Measurements from ENCODE around the gene C12orf43. TPM values are rescaled to one million over a fixed set of nuclear protein-coding genes. Genes with fewer than 3 reads are reported as not detected.
"Not testable (repeated sequence)": the region's sequence is repeated elsewhere in the genome, so short reads cannot be mapped to it uniquely, and the experiment has no call there.

The C12orf43 gene
- total RNA-seq, 2 experiments from 2014 or later: 14.1 to 15.0 TPM

DNA sequence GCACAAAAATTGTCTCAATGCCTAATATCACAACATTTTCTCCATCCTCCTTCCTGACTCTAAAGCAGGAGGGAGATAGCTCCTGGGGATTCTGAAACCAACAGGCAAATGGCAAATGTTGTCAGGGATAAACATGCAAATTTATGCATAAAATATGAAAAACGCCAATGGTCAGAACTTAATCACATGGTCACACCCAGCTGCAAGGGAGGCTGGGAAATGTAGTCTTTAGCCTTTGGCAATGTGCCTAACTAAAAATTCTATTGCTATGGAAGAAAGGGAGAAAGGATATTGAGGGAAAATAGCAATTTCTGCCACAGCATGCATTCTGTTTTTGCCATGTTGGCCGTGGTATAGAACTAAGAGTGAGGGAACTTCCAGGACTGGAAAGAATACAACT is 34.4 kb upstream of the C12orf43 start:
- DNase-seq: no peak
- Mint-ChIP-seq H3K27me3 (ENCODE audit: low read depth) (peaks cover 1% of the 10 kb centered on the region), H3K4me3 (no peak overlapping the region), H3K27ac (no peak overlapping the region), H3K9me3 (no peaks in the 10 kb centered on the region), H3K4me1 (ENCODE audit: low read depth) (no peaks in the 10 kb centered on the region), H3K36me3 (ENCODE audit: low read depth) (no peaks in the 10 kb centered on the region)
- CTCF ChIA-PET: interaction anchor here (1.1 to 1.8 kb wide), 2 partner anchors 9 to 45 kb away, joined by 3 to 5 read pairs; no protein-coding TSS in a partner anchor
- intact Hi-C loops (cut with micrococcal nuclease): no loop called here

DNA sequence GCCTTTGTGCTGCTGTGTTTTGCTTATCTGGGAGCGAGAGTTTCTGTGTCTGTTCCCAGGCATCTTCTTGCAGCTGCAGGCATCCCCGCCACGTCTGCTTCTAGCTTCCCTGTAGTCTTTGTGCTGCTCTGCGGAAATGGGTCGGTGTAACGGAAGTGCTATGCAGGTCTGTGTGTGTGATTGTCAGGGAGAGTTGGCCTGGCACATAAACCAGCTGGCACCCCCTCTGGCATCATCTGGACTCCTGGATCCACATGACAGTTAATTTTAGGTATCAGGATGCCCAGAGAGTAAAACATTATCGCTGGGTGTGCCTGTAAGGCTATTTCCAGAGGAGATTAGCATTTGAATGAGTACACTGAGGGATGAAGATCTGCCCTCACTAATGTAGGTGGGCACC is 32.2 kb upstream of the C12orf43 start:
- Mint-ChIP-seq H3K9me3 (no peaks in the 10 kb centered on the region), H3K4me1 (ENCODE audit: low read depth) (peaks cover 6% of the 10 kb centered on the region), H3K27me3 (ENCODE audit: low read depth) (peaks cover 4% of the 10 kb centered on the region), H3K4me3 (peak overlapping the region; percentile 60), H3K36me3 (ENCODE audit: low read depth) (no peaks in the 10 kb centered on the region), H3K27ac (peak overlapping the region; percentile 57)
- CTCF ChIA-PET: interaction anchor here (0.6 to 1.6 kb wide), 3 partner anchors 11 to 70 kb away, joined by 3 to 7 read pairs (median 3); no protein-coding TSS in a partner anchor
- intact Hi-C loops (cut with micrococcal nuclease): no loop called here
- DNase-seq: no peak

DNA sequence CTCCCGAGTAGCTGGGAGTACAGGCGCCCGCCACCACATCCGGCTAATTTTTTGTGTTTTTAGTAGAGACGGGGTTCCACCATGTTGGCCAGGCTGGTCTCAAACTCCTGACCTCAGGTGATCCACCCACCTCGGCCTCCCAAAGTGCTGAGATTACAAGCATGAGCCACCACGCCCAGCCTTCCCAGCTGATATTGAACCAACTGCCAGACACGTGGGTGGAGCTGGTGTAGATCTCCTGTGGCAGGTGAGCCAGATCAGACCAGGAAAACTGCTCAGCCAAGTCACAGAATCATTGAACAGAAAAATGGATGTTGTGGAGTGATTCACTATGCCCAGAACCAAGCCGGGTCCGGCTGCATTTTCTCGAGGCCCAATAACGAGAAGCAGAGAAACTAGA is 31.1 kb upstream of the C12orf43 start:
- CTCF ChIA-PET: interaction anchor here (1.6 kb wide), 1 partner anchor 12 kb away, joined by 7 read pairs; no protein-coding TSS in a partner anchor
- intact Hi-C loops (cut with micrococcal nuclease): not testable (repeated sequence)

DNA sequence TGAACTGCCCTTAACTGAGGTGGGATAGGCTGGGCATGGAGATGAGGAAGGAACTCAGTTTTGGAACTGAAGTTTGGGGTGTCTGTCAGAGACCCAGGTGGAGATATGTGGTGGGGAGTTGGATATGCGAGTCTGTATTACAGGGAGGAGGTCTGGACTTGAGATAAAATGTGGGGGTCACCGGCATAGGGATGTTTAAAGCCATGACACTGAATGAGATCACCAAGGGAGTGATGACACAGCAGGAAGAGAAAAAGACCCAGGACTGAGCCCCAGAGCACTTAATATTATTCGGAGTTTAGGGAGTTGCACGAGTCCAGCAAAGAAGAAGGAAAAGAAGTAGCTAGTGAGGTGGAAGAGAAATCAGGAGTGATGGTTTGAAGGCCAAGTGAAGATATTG is 26.8 kb upstream of the C12orf43 start:
- no peak for DNase-seq
- CTCF ChIA-PET: no interaction called here
- intact Hi-C loops (cut with micrococcal nuclease): no loop called here
- no peaks in the 10 kb centered on the region for H3K36me3 Mint-ChIP-seq (ENCODE audit: low read depth)
- no peaks in the 10 kb centered on the region for H3K9me3 Mint-ChIP-seq
- H3K27ac Mint-ChIP-seq: no peak overlapping the region
- H3K4me3 Mint-ChIP-seq: no peak overlapping the region
- H3K4me1 Mint-ChIP-seq (ENCODE audit: low read depth): peaks cover 24% of the 10 kb centered on the region
- peaks cover 8% of the 10 kb centered on the region for H3K27me3 Mint-ChIP-seq (ENCODE audit: low read depth)

More for the DNA sequence above, 31.1 kb upstream of the C12orf43 start:
- not testable (repeated sequence) for H3K4me1 Mint-ChIP-seq (ENCODE audit: low read depth); DNase-seq; H3K9me3 Mint-ChIP-seq; H3K4me3 Mint-ChIP-seq; H3K36me3 Mint-ChIP-seq (ENCODE audit: low read depth); H3K27me3 Mint-ChIP-seq (ENCODE audit: low read depth); H3K27ac Mint-ChIP-seq

DNA sequence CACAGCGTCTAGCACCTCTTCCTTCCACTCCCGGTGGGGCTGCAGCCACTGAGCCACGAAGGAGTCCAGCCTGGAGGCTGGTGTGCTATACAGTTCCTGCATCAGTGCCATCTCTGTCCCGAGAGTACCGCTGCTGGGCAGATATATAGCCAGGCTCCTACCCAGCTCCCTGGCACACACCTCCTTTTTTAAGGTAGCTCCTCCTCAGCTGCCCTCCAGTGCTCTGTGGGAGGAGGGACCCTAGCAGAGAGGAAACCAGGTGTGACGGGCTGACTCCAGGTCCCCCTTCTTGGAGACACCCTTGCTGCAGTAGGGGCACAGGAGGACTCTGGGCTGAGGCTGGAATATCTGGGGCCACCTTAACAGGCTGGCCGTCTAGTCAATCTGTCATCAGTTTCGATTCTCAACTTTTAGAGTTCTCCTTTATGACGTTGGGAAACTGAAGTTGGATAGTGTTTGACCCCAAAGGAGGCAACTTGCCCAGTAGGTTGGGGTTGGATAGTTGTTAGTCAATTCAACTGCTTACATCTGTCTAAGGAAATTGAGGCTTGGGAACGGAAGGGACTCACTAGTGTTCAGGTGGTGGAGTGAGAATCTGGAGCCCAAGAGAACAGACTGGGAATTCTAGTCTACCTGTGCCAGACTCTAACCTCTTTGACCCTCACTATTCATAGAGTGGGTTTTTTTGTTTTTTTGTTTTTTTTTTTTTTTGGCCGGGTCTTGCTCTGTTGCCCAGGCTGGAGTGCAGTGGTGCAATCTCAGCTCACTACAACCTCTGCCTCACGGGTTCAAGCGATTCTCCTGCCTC is 22.8 kb upstream of the C12orf43 start, which contains the start of gene OASL:
OASL (minus strand) TSS at position 386 of the 808 bp plus-strand sequence; CDS start at position 111, 275 bp downstream.
- Mint-ChIP-seq H3K4me1 (ENCODE audit: low read depth) (peaks cover 50% of the 10 kb centered on the region), H3K4me3 (peak within 1 kb of the TSS; percentile 75), H3K9me3 (no peaks in the 10 kb centered on the region), H3K36me3 (ENCODE audit: low read depth) (no peaks in the 10 kb centered on the region), H3K27me3 (ENCODE audit: low read depth) (peaks cover 8% of the 10 kb centered on the region), H3K27ac (peak within 1 kb of the TSS; percentile 70)
- CTCF ChIA-PET: interaction anchor here (0.5 to 2.8 kb wide), 5 partner anchors 21 to 747 kb away, joined by 3 to 11 read pairs (median 3); partner anchors contain the start of gene RNF34
- peak; percentile 55 for DNase-seq
- intact Hi-C loops (cut with micrococcal nuclease): loop anchor here (1.0 to 10.0 kb wide), 5 partner anchors 21 to 1066 kb away; partner anchors contain the start of gene RNF10

DNA sequence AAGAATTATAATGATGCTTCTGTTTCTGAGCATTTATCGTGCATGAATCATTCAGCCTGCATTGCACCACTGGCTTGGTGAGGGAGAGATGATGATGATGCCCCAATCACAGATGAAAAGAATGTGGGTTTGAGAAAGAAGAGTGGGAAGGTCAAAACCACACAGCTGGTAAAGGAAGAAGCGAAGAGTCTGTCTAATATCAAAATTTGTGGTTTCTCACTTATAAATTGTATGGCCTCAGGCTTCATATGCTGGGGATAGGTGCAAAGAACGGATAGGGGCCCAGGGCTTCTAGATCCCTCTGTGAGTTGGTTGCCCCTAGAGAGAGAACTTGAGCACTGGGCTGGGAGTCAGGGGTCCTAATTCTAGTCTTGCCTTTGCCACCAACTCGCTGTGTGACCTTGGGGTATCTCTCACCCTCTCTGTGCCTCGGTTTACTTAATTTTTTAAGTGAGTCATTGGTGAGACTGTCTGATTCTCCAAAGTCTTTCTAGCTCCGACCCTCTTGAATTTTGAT is 20.6 kb upstream of the C12orf43 start:
- intact Hi-C loops (cut with micrococcal nuclease): loop anchor here (1.0 to 10.0 kb wide), 6 partner anchors 92 to 1068 kb away; partner anchors contain the start of genes MLEC and RNF10
- Mint-ChIP-seq H3K4me3 (peak overlapping the region; percentile 75), H3K27ac (peak overlapping the region; percentile 86), H3K27me3 (ENCODE audit: low read depth) (no peaks in the 10 kb centered on the region), H3K36me3 (ENCODE audit: low read depth) (peaks cover 2% of the 10 kb centered on the region), H3K9me3 (no peaks in the 10 kb centered on the region), H3K4me1 (ENCODE audit: low read depth) (peaks cover 64% of the 10 kb centered on the region)
- peak; percentile 76 for DNase-seq
- CTCF ChIA-PET: interaction anchor here (0.6 to 2.8 kb wide), 3 partner anchors 23 to 177 kb away, joined by 3 to 11 read pairs (median 3); no protein-coding TSS in a partner anchor

DNA sequence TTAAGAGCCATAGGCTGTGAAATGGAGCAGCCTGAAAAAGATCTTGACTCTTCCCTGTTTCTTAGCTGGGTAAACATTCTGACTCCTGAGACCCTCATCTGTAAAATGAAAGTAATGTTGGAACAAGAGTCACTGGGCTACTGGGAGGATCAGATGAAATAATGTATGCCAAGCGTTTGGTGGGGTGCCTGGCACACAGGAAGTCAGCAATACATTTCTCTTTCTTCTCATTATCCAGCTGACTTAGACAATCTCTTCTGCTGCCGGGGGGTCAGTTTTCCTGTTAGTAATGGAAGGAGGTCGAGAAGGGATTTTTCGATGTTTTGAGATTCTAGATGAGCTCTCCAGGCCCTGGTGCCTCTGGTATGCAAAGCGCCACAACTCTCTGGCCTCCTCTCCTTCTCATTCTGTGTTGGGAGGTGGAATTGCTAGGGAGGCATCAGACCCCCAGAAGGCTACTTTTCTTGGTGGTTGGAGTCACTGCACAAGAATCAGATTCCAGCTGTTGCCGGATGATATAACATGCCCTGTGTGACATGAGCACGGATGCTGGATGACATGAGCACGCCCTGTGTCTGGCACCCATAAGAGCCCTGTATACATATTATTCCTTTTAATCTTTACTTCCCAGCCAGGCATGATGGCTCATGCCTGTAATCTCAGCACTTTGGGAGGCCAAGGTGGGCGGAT is 18.5 kb upstream of the C12orf43 start:
- CTCF ChIA-PET: interaction anchor here (0.6 to 1.5 kb wide), 4 partner anchors 11 to 61 kb away, joined by 3 to 7 read pairs (median 3); partner anchors contain the start of gene C12orf43
- H3K9me3 Mint-ChIP-seq: no peaks in the 10 kb centered on the region
- peak overlapping the region; percentile 58 for H3K27ac Mint-ChIP-seq
- no peak overlapping the region for H3K4me3 Mint-ChIP-seq
- intact Hi-C loops (cut with micrococcal nuclease): loop anchor here (1.0 to 10.0 kb wide), 8 partner anchors 18 to 1070 kb away; partner anchors contain the start of genes C12orf43 and RNF10
- peaks cover 2% of the 10 kb centered on the region for H3K36me3 Mint-ChIP-seq (ENCODE audit: low read depth)
- peaks cover 61% of the 10 kb centered on the region for H3K4me1 Mint-ChIP-seq (ENCODE audit: low read depth)
- no peaks in the 10 kb centered on the region for H3K27me3 Mint-ChIP-seq (ENCODE audit: low read depth)
- DNase-seq: no peak

DNA sequence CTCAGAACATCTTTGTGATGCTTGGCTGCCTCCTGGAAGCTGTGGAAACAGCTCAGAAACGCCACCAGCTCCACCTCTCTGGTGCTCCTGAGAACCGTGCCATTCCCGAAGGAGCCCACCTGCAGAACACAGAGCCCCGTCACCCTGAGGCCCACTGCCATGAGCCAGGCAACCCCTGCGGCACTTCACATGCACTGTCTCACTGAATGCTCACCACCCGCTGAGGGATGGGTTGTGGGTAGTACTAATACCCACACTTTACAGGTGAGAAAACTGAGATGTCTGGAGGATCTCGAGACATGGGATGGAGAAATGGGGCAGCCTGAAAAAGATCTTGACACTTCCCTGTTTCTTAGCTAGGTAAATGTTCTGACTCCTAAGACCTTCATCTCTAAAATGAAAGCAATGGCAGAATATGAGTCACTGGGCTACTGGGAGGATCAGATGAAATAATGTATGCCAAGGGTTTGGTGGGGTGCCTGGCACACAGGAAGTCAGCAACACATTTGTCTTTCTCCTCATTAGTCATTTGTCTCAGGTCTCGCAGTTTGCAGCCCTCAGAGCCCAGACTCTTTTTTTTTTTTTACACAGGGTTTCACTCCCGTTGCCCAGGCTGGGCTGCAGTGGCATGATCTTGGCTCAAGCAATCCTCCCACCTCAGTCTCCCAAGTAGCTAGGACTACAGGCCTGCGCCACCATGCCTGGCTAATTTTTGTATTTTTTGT is 17.5 kb upstream of the C12orf43 start:
- H3K27ac Mint-ChIP-seq: peak overlapping the region; percentile 58
- CTCF ChIA-PET: interaction anchor here (0.6 to 1.5 kb wide), 11 partner anchors 10 to 504 kb away, joined by 3 to 5 read pairs (median 3); partner anchors contain the start of gene C12orf43
- H3K36me3 Mint-ChIP-seq (ENCODE audit: low read depth): peaks cover 2% of the 10 kb centered on the region
- H3K27me3 Mint-ChIP-seq (ENCODE audit: low read depth): no peaks in the 10 kb centered on the region
- H3K4me3 Mint-ChIP-seq: no peak overlapping the region
- no peaks in the 10 kb centered on the region for H3K9me3 Mint-ChIP-seq
- intact Hi-C loops (cut with micrococcal nuclease): loop anchor here (1.0 to 10.0 kb wide), 7 partner anchors 17 to 1071 kb away; partner anchors contain the start of gene C12orf43
- H3K4me1 Mint-ChIP-seq (ENCODE audit: low read depth): peaks cover 52% of the 10 kb centered on the region
- DNase-seq: peak; percentile 82

DNA sequence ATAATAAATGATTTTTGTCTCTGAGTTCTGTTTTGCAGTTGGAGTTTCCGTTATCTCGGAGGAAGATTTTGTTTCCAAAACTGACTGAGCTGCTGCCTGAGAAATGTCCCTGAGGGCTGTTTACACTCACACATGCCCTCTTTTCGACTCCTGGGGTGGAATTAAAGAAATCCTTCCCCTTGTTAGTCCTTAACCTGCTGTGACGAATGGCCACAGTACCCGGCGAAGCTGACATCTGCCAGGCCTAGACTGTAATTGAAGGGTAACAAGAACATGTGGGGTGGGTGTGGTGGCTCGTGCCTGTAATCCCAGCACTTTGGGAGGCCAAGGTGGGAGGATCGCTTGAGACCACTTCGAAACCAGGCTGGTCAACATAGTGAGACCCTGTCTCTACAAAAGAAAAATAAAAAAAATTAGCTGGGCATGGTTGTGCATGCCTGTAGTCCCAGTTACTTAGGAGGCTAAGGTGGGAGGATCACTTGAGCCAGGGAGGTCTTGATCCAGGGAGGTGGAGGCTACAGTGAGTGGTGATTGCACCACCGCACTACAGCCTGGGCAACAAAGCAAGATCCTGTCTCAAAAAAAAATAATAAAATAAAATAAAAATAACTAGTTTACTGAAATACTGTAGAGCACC is 14.4 kb upstream of the C12orf43 start:
- Mint-ChIP-seq H3K27me3 (ENCODE audit: low read depth) (no peaks in the 10 kb centered on the region), H3K9me3 (no peaks in the 10 kb centered on the region), H3K4me3 (no peak overlapping the region), H3K4me1 (ENCODE audit: low read depth) (peaks cover 30% of the 10 kb centered on the region), H3K36me3 (ENCODE audit: low read depth) (peaks cover 5% of the 10 kb centered on the region), H3K27ac (no peak overlapping the region)
- CTCF ChIA-PET: interaction anchor here (0.6 kb wide), 1 partner anchor 218 kb away, joined by 3 read pairs; no protein-coding TSS in a partner anchor
- intact Hi-C loops (cut with micrococcal nuclease): loop anchor here (5.0 to 10.0 kb wide), 5 partner anchors 624 to 1074 kb away; no protein-coding TSS in a partner anchor
- DNase-seq: no peak

DNA sequence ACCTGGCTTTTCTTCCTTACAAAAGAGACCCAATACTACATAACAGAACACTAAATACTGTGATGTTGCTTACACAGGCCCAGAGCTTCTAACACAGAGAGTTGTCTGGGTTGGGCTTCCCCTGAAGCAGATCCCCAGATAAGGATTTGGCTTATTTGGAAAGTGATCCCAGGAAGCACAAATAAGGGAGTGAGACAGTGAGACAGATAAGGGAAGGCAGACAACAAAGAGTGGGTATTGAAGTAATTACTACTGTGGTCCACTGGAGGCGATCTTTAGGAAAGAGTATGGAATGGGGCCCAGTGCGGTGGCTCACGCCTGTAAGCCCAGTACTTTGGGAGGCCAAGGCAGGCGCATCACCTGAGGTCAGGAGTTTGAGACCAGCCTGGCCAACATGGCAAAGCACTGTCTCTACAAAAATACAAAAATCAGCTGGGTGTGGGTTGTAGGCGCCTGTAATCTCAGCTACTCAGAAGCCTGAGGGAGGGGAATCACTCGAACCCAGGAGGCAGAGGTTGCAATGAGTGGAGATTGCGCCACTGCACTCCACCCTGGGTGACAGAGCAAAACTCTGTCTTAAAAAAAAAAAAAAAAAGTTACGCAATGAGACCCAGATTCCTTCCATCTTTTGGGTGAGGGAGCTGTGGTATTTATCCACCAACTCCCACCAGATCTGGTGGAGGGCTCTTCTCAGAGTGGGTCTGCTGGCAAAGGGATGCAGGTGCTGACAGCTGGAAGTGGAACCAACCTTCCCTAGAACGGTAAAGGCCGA is 10.2 kb upstream of the C12orf43 start:
- Mint-ChIP-seq H3K36me3 (ENCODE audit: low read depth) (peaks cover 5% of the 10 kb centered on the region), H3K27ac (no peak overlapping the region), H3K4me3 (no peak overlapping the region), H3K27me3 (ENCODE audit: low read depth) (no peaks in the 10 kb centered on the region), H3K4me1 (ENCODE audit: low read depth) (no peaks in the 10 kb centered on the region), H3K9me3 (no peaks in the 10 kb centered on the region)
- intact Hi-C loops (cut with micrococcal nuclease): no loop called here
- no peak for DNase-seq
- CTCF ChIA-PET: interaction anchor here (0.6 to 1.0 kb wide), 2 partner anchors 33 to 104 kb away, joined by 5 read pairs; no protein-coding TSS in a partner anchor

Measured in activated naive CD4-positive, alpha-beta T cell treated with anti-CD3 and anti-CD28 coated beads for 36 hours (primary cell).